Pancreas (tissue), 10 donors: Measurements from ENCODE around the gene MACROD2. TPM values are rescaled to one million over a fixed set of nuclear protein-coding genes. Genes with fewer than 3 reads are reported as not detected.

ENCODE experiments used
- ATAC-seq, 4 donors: fragments of 200-7000 bp; cut with Tn5 transposase; one replicate each; pipeline versions ENCODE4 v1.8.0 to v1.9.1; 2020; ENCODE audit warnings: mild to moderate bottlenecking in 4 of 4, moderate library complexity in 4 of 4
- DNase-seq, 6 donors: peaks; one replicate each; pipeline ENCODE4 v3.0.0-alpha.2; 2020
- FAIRE-seq: peaks from 2 replicates; lab custom pipeline; 2012; peaks lifted over from hg19 to GRCh38; lab: Jason Lieb, UNC
- H3K27ac ChIP-seq, 4 donors: fragments of 200-600 bp; sonication (generic); 1 replicate in 3 of 4; 2 replicates in 1 of 4; pipeline versions ENCODE4 v1.5.0 to v1.8.0; 2020
- H3K27me3 ChIP-seq, 4 donors: fragments of 200-600 bp; one replicate each; pipeline ENCODE4 v1.8.0; 2021
- H3K36me3 ChIP-seq, 3 donors: fragments of 200-600 bp; sonication (generic) in 1 of 3; one replicate each; pipeline versions ENCODE4 v1.5.0 to v1.8.0; 2020 to 2021
- H3K4me1 ChIP-seq, 3 donors: fragments of 200-600 bp; one replicate each; pipeline ENCODE4 v1.8.0; 2021
- H3K4me3 ChIP-seq, 4 donors: fragments of 200-600 bp; sonication (generic) in 2 of 4; one replicate each; pipeline versions ENCODE4 v1.5.0 to v1.8.0; 2020 to 2021
- H3K9me3 ChIP-seq, 4 donors: fragments of 200-600 bp; one replicate each; pipeline ENCODE4 v1.8.0; 2021
- CTCF ChIP-seq, 4 donors: fragments of 200-600 bp; sonication (generic) in 3 of 4; IDR thresholded peaks; one replicate each; pipeline versions ENCODE4 v1.5.0 to v1.8.0; 2021; ENCODE audit warnings: antibody characterized with exemption in 4 of 4
- WGBS, 2 donors: extraction: QIAGEN DNeasy Blood & Tissue Kit; methylation state at CpG; one replicate each; pipeline ENCODE4 v1.1.7; 2013; 5-methylcytosine and 5-hydroxymethylcytosine counted together
- intact Hi-C, 3 donors: fragments of 100-400 bp; cut with DNase I; formaldehyde crosslinking; loops; one replicate each; pipeline versions ENCODE4 v1.11.1 to v1.14.2; 2022
- polyA plus RNA-seq, 2 donors: library from polyadenylated mRNA; stranded (reverse); fragments of 200-250 nt; gene quantifications; one replicate each; pipeline ENCODE4 v1.2.3, GENCODE V29; 2013
- total RNA-seq, 6 donors: library from RNA; stranded (reverse); fragmentation: NEBNext Ultra II Directional in 4 of 6; extraction: Animal tissue kit (Norgen Biotek cat#: 25700) in 4 of 6; gene quantifications; one replicate each; pipeline versions ENCODE4 v1.2.1 to v1.2.4, GENCODE V29; 2021 to 2023
- donor health status: healthy with polysubstance abuse.
- donor health status: DM: no; HTN: no; CAD: no; lungs with moderate emphysema.
- donor health status: DM: no; HTN: no; CAD: no.
- donor health status: control.
- donor health status: control.
- donor health status: Bipolar disorder and iron deficiency.
- donor health status: DM: yes; HTN: yes; CAD: no.
- donor health status: DM: no; HTN: no; CAD: no.
- donor health status: DM: no; HTN: no; CAD: no.
- donor health status: DM: yes; HTN: yes; CAD: no.

The MACROD2 gene
- total and polyA plus RNA-seq, 8 donors = 1.7 to 4.9 (median 2.7) TPM

DNA sequence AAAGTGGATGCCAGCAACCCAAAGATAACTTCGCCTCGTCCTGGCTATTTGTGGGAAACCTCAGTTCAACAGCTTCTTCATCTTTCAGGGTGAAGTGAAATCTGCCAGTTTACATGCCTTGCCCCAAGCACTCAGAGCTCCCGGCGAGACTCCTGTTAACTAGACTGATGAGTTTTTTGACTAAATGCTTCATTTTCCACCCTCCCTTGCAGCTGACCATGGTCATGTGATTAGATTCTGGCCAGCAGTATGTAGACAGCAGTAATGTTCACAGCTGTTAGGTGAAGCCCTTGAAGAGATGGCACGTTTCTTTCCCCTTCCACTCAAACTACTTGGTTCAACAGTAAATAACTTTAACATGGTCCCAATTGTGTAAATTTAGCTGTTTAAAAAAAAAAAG is 1060.9 kb downstream of the MACROD2 start:
- H3K27me3 ChIP-seq = no peaks in the 10 kb centered on the region
- intact Hi-C loops = no loop called here
- DNase-seq = no peak
- WGBS, 2 donors = 52 to 78% methylated on average over 5 of the region's 5 CpGs
- H3K9me3 ChIP-seq = no peaks in the 10 kb centered on the region
- H3K36me3 ChIP-seq = no peaks in the 10 kb centered on the region
- no peak for FAIRE-seq
- no peak for TF ChIP-seq CTCF (IDR thresholded peaks at IDR 0.05)
- no peak overlapping the region for H3K4me3 ChIP-seq
- no peak for ATAC-seq
- no peak overlapping the region for H3K27ac ChIP-seq
- H3K4me1 ChIP-seq = no peaks in the 10 kb centered on the region

- ATAC-seq (no peak), FAIRE-seq (no peak), DNase-seq (no peak)
- Histone ChIP-seq H3K36me3 (no peaks in the 10 kb centered on the region), H3K4me3 (no peak overlapping the region), H3K27ac (no peak overlapping the region), H3K27me3 (no peaks in the 10 kb centered on the region), H3K9me3 (no peaks in the 10 kb centered on the region), H3K4me1 (no peaks in the 10 kb centered on the region)
- 79 to 95% methylated on average over 3 of the region's 3 CpGs for WGBS, 2 donors
- no peak for TF ChIP-seq CTCF (IDR thresholded peaks at IDR 0.05)
- intact Hi-C loops = no loop called here
Observed at GRCh38 chr20:15058841-15059240, 1063.5 kb downstream of the MACROD2 start.

DNA sequence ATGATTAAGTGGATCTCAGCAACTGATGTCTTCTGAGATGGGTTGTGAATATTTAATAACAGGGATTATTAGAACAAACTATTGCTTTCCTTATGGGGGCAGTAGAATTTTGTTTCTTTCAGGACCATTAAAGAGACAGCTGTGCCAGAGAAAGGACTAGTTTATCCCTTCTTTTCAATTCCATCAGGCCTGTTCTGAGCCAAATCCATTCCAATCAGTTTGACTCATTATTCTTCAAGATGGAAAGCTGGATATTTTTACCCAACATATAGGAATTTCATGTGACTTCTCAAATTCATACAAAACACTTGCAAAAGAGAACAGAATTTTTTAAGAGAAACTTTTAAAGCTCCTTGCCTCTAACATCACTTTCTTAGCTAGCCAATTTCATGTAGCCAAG is 1064.1 kb downstream of the MACROD2 start:
- H3K27ac ChIP-seq = no peak overlapping the region
- H3K36me3 ChIP-seq = no peaks in the 10 kb centered on the region
- no peaks in the 10 kb centered on the region for H3K4me1 ChIP-seq
- TF ChIP-seq CTCF (IDR thresholded peaks at IDR 0.05) = no peak
- DNase-seq (no peak), ATAC-seq (no peak), FAIRE-seq (no peak)
- H3K4me3 ChIP-seq = no peak overlapping the region
- intact Hi-C loops = no loop called here
- no peaks in the 10 kb centered on the region for H3K9me3 ChIP-seq
- H3K27me3 ChIP-seq = no peaks in the 10 kb centered on the region

DNA sequence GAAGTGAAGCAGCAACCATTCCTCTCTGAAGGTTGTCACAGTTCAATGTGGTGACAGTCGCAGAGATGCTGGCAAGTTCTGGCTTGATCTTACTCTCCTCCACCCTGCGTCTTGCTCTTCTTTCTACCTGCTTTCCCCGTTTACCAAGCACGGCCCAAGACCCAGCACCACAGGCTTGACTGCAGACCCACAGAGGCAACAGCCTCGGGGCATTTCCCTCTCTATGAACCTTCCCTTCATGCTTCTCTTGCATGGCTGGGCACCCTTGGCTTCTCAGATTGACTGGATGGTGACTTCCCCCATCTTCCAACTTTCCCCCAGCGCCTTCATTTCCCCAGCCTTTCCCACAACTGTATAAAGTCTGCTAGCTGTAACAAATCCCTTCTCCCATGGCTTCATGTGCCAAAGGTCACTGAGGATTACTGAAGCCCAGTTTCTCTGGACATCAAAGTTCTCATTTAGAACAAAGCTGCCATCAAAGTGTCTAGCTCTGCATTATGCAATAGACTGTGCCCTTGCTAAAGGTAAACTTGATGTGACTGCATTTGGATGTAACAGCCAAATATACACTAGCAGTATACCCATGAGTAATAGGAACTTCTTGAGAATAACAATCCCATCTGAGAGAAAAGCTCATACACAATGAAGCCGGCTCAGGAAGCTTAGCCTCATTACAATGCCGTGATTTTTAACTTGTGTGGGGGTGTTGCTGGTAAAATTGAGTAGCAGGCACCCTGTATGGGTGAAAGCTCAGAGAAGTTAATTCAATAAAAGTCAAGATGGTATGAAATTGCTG is 1065.1 kb downstream of the MACROD2 start:
- Histone ChIP-seq H3K9me3 (no peaks in the 10 kb centered on the region), H3K4me1 (no peaks in the 10 kb centered on the region), H3K27ac (no peak overlapping the region), H3K36me3 (no peaks in the 10 kb centered on the region), H3K27me3 (no peaks in the 10 kb centered on the region), H3K4me3 (no peak overlapping the region)
- DNase-seq = no peak
- no peak for FAIRE-seq
- no peak for TF ChIP-seq CTCF (IDR thresholded peaks at IDR 0.05)
- WGBS, 2 donors = 82 to 91% methylated on average over 8 of the region's 8 CpGs
- intact Hi-C loops = no loop called here
- ATAC-seq = no peak

DNA sequence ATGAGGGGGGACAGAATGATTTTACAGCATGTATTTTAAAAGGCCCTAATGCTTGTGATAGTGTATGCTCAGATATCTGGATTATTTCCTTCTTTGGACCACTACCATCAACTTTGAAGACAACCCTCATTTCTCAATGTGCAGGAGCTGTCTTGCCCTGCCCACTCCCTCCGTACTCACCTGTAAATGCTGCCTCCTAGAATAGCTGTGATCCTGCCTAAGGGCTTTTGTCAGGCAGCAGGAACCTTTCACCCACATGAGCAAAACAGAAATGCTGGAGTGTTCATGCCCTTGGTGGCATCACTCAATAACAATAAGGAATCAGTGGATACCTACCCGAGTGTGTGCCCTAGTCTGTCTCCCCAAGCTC is 1065.7 kb downstream of the MACROD2 start:
- H3K27me3 ChIP-seq = no peaks in the 10 kb centered on the region
- H3K9me3 ChIP-seq = no peaks in the 10 kb centered on the region
- H3K27ac ChIP-seq = no peak overlapping the region
- H3K4me3 ChIP-seq = no peak overlapping the region
- TF ChIP-seq CTCF (IDR thresholded peaks at IDR 0.05) = no peak
- no peak for ATAC-seq
- DNase-seq = no peak
- H3K36me3 ChIP-seq = no peaks in the 10 kb centered on the region
- no peaks in the 10 kb centered on the region for H3K4me1 ChIP-seq
- FAIRE-seq = no peak
- 82 to 85% methylated on average over 2 of the region's 2 CpGs for WGBS, 2 donors
- intact Hi-C loops = no loop called here
